WI38 (cell line): ENCODE measurements around the gene ZNF12.

Source experiments
- H3K4me3 ChIP-seq: 2 replicates; pipeline ENCODE4 v1.5.1; 2011; ENCODE audit warnings: low read depth, mild to moderate bottlenecking, control low read depth, low read length
- CTCF ChIP-seq: IDR thresholded peaks from 2 replicates; pipeline ENCODE4 v1.5.1; 2012; ENCODE audit warnings: low read depth, mild to moderate bottlenecking, control low read depth, low read length

ZNF12 gene

GRCh38 chr7:6652446-6653011 is 54.2 kb downstream of the ZNF12 start:
- TF ChIP-seq CTCF: no peak
- no peak overlapping the region for H3K4me3 ChIP-seq

- no peak for TF ChIP-seq CTCF
These were observed 54.8 kb downstream of the ZNF12 start for GRCh38 chr7:6651851-6652445.

GRCh38 chr7:6650521-6651011 is 56.2 kb downstream of the ZNF12 start:
- H3K4me3 ChIP-seq: no peak overlapping the region
- TF ChIP-seq CTCF: no peak

More at GRCh38 chr7:6651851-6652445, 54.8 kb downstream of the ZNF12 start:
- no peak overlapping the region for H3K4me3 ChIP-seq

- TF ChIP-seq CTCF: no peak
- no peak overlapping the region for H3K4me3 ChIP-seq
These were observed 56.7 kb downstream of the ZNF12 start for GRCh38 chr7:6650086-6650485.

GRCh38 chr7:6649241-6649961 is 57.3 kb downstream of the ZNF12 start:
- H3K4me3 ChIP-seq: no peak overlapping the region
- TF ChIP-seq CTCF: no peak

GRCh38 chr7:6648815-6649104 is 58.0 kb downstream of the ZNF12 start:
- no peak for TF ChIP-seq CTCF

More at GRCh38 chr7:6648815-6649104, 58.0 kb downstream of the ZNF12 start:
- H3K4me3 ChIP-seq: no peak overlapping the region
